T-helper 1 cell treated with Interleukin-12 subunit alpha and Interleukin-12 subunit beta and Interleukin-4 antibody, amounts not matched to agents 30 μg/mL and 1 μg/mL, for 36 hours (primary cell): Measurements from ENCODE around the gene RBM19.

ENCODE experiments used
- H3K27ac Mint-ChIP-seq: one replicate; pipeline ENCODE4 v1.8.0; 2021; ENCODE audit warnings: mild to moderate bottlenecking, mixed read lengths
- H3K27me3 Mint-ChIP-seq: one replicate; pipeline ENCODE4 v1.8.0; 2021; ENCODE audit warnings: low read depth, mixed read lengths
- H3K36me3 Mint-ChIP-seq: one replicate; pipeline ENCODE4 v1.8.0; 2021; ENCODE audit warnings: low read depth, mixed read lengths
- H3K4me1 Mint-ChIP-seq: one replicate; pipeline ENCODE4 v1.8.0; 2021; ENCODE audit warnings: low read depth, mixed read lengths
- H3K4me3 Mint-ChIP-seq: one replicate; pipeline ENCODE4 v1.8.0; 2021; ENCODE audit warnings: mild to moderate bottlenecking, moderate library complexity, mixed read lengths
- H3K9me3 Mint-ChIP-seq: one replicate; pipeline ENCODE4 v1.8.0; 2021; ENCODE audit warnings: mixed read lengths

RBM19 gene

GRCh38 chr12:113797535-113797868 is 168.6 kb downstream of the RBM19 start:
- Mint-ChIP-seq H3K36me3 (peaks cover 3% of the 10 kb centered on the region), H3K27ac (no peak overlapping the region), H3K9me3 (no peaks in the 10 kb centered on the region), H3K27me3 (no peaks in the 10 kb centered on the region), H3K4me3 (no peak overlapping the region), H3K4me1 (no peaks in the 10 kb centered on the region)

- H3K27ac Mint-ChIP-seq, result no peak overlapping the region
- H3K4me3 Mint-ChIP-seq, result no peak overlapping the region
- no peaks in the 10 kb centered on the region for H3K9me3 Mint-ChIP-seq
- H3K27me3 Mint-ChIP-seq, result no peaks in the 10 kb centered on the region
- no peaks in the 10 kb centered on the region for H3K4me1 Mint-ChIP-seq
- H3K36me3 Mint-ChIP-seq, result peaks cover 3% of the 10 kb centered on the region
Observed at GRCh38 chr12:113796852-113797534, 169.1 kb downstream of the RBM19 start.

- peaks cover 3% of the 10 kb centered on the region for H3K36me3 Mint-ChIP-seq
- H3K4me3 Mint-ChIP-seq, result no peak overlapping the region
- no peak overlapping the region for H3K27ac Mint-ChIP-seq
- H3K9me3 Mint-ChIP-seq, result peaks cover under 1% of the 10 kb centered on the region
- H3K27me3 Mint-ChIP-seq, result no peaks in the 10 kb centered on the region
- H3K4me1 Mint-ChIP-seq, result no peaks in the 10 kb centered on the region
Observed at GRCh38 chr12:113796066-113796827, 169.9 kb downstream of the RBM19 start.

GRCh38 chr12:113795445-113795844 is 170.7 kb downstream of the RBM19 start:
- Mint-ChIP-seq H3K27me3 (no peaks in the 10 kb centered on the region), H3K36me3 (peaks cover 3% of the 10 kb centered on the region), H3K9me3 (peaks cover 5% of the 10 kb centered on the region), H3K27ac (no peak overlapping the region), H3K4me1 (no peaks in the 10 kb centered on the region), H3K4me3 (no peak overlapping the region)

- Mint-ChIP-seq H3K4me3 (no peak overlapping the region), H3K27ac (no peak overlapping the region), H3K27me3 (no peaks in the 10 kb centered on the region), H3K9me3 (peaks cover 8% of the 10 kb centered on the region), H3K36me3 (peaks cover 3% of the 10 kb centered on the region), H3K4me1 (no peaks in the 10 kb centered on the region)
Observed at GRCh38 chr12:113794774-113795173, 171.4 kb downstream of the RBM19 start.

GRCh38 chr12:113793250-113793649 is 172.9 kb downstream of the RBM19 start:
- H3K4me1 Mint-ChIP-seq, result no peaks in the 10 kb centered on the region
- H3K36me3 Mint-ChIP-seq, result peaks cover 3% of the 10 kb centered on the region
- no peaks in the 10 kb centered on the region for H3K27me3 Mint-ChIP-seq
- H3K9me3 Mint-ChIP-seq, result peaks cover 10% of the 10 kb centered on the region
- no peak overlapping the region for H3K27ac Mint-ChIP-seq
- H3K4me3 Mint-ChIP-seq, result no peak overlapping the region

GRCh38 chr12:113792450-113792849 is 173.7 kb downstream of the RBM19 start:
- Mint-ChIP-seq H3K27ac (no peak overlapping the region), H3K4me1 (no peaks in the 10 kb centered on the region), H3K4me3 (no peak overlapping the region), H3K36me3 (peaks cover 3% of the 10 kb centered on the region), H3K9me3 (peaks cover 10% of the 10 kb centered on the region), H3K27me3 (no peaks in the 10 kb centered on the region)

GRCh38 chr12:113788020-113788856 is 177.9 kb downstream of the RBM19 start:
- Mint-ChIP-seq H3K27me3 (no peaks in the 10 kb centered on the region), H3K9me3 (peaks cover 10% of the 10 kb centered on the region), H3K4me1 (no peaks in the 10 kb centered on the region), H3K27ac (no peak overlapping the region), H3K36me3 (peaks cover 3% of the 10 kb centered on the region), H3K4me3 (no peak overlapping the region)

- H3K27ac Mint-ChIP-seq, result no peak overlapping the region
- H3K27me3 Mint-ChIP-seq, result no peaks in the 10 kb centered on the region
- no peaks in the 10 kb centered on the region for H3K4me1 Mint-ChIP-seq
- H3K4me3 Mint-ChIP-seq, result no peak overlapping the region
- peaks cover 8% of the 10 kb centered on the region for H3K9me3 Mint-ChIP-seq
- no peaks in the 10 kb centered on the region for H3K36me3 Mint-ChIP-seq
Observed at GRCh38 chr12:113786107-113786506, 180.0 kb downstream of the RBM19 start.

- no peaks in the 10 kb centered on the region for H3K9me3 Mint-ChIP-seq
- H3K4me1 Mint-ChIP-seq, result no peaks in the 10 kb centered on the region
- H3K27me3 Mint-ChIP-seq, result peaks cover 4% of the 10 kb centered on the region
- H3K36me3 Mint-ChIP-seq, result no peaks in the 10 kb centered on the region
- no peak overlapping the region for H3K27ac Mint-ChIP-seq
- H3K4me3 Mint-ChIP-seq, result no peak overlapping the region
Observed at GRCh38 chr12:113783811-113784210, 182.3 kb downstream of the RBM19 start.

- H3K4me1 Mint-ChIP-seq, result no peaks in the 10 kb centered on the region
- no peak overlapping the region for H3K4me3 Mint-ChIP-seq
- no peaks in the 10 kb centered on the region for H3K36me3 Mint-ChIP-seq
- no peaks in the 10 kb centered on the region for H3K9me3 Mint-ChIP-seq
- peaks cover 4% of the 10 kb centered on the region for H3K27me3 Mint-ChIP-seq
- no peak overlapping the region for H3K27ac Mint-ChIP-seq
Observed at GRCh38 chr12:113782873-113783272, 183.3 kb downstream of the RBM19 start.

- Mint-ChIP-seq H3K4me1 (no peaks in the 10 kb centered on the region), H3K4me3 (no peak overlapping the region), H3K27me3 (peaks cover 4% of the 10 kb centered on the region), H3K36me3 (no peaks in the 10 kb centered on the region), H3K27ac (no peak overlapping the region), H3K9me3 (no peaks in the 10 kb centered on the region)
Observed at GRCh38 chr12:113781415-113782198, 184.5 kb downstream of the RBM19 start.

- Mint-ChIP-seq H3K27me3 (peaks cover 4% of the 10 kb centered on the region), H3K4me1 (no peaks in the 10 kb centered on the region), H3K36me3 (no peaks in the 10 kb centered on the region), H3K27ac (no peak overlapping the region), H3K4me3 (no peak overlapping the region), H3K9me3 (no peaks in the 10 kb centered on the region)
Observed at GRCh38 chr12:113779774-113780173, 186.4 kb downstream of the RBM19 start.

- Mint-ChIP-seq H3K27me3 (peaks cover 4% of the 10 kb centered on the region), H3K36me3 (no peaks in the 10 kb centered on the region), H3K9me3 (no peaks in the 10 kb centered on the region), H3K27ac (no peak overlapping the region), H3K4me1 (no peaks in the 10 kb centered on the region), H3K4me3 (no peak overlapping the region)
Observed at GRCh38 chr12:113778432-113779132, 187.5 kb downstream of the RBM19 start.
